C1 segment of cervical spinal cord (tissue), 14 donors: ENCODE data around the gene ATG2B.
A peak's percentile ranks its signal among the peaks of the same experiment; 100 is the strongest.
"Not testable (repeated sequence)": the region's sequence is repeated elsewhere in the genome, so short reads cannot be mapped to it uniquely, and the experiment has no call there.

Experiments
- DNase-seq, 14 donors: peaks; one replicate each; lab custom pipeline; 2025; lab: John Stamatoyannopoulos, UW

Gene ATG2B

GRCh38 chr14:96252323-96252998 is 110.7 kb downstream of the ATG2B start:
- no peak for DNase-seq

- no peak for DNase-seq
These were observed 111.4 kb downstream of the ATG2B start for GRCh38 chr14:96251656-96252155.

GRCh38 chr14:96250485-96250884 is 112.7 kb downstream of the ATG2B start:
- no peak for DNase-seq

GRCh38 chr14:96249029-96249428 is 114.1 kb downstream of the ATG2B start:
- DNase-seq: no peak

- no peak for DNase-seq
These were observed 116.1 kb downstream of the ATG2B start for GRCh38 chr14:96247031-96247430.

- no peak for DNase-seq
These were observed 116.6 kb downstream of the ATG2B start for GRCh38 chr14:96246539-96246847.

- DNase-seq: no peak
These were observed 117.2 kb downstream of the ATG2B start for GRCh38 chr14:96245710-96246538.

- not testable (repeated sequence) for DNase-seq
These were observed 118.1 kb downstream of the ATG2B start for GRCh38 chr14:96245074-96245473.

GRCh38 chr14:96243785-96244184 is 119.4 kb downstream of the ATG2B start:
- no peak for DNase-seq

GRCh38 chr14:96242126-96242525 is 121.0 kb downstream of the ATG2B start:
- DNase-seq: no peak

GRCh38 chr14:96240641-96241040 is 122.5 kb downstream of the ATG2B start:
- DNase-seq: no peak

GRCh38 chr14:96239711-96240141 is 123.4 kb downstream of the ATG2B start:
- DNase-seq: no peak

- DNase-seq: no peak
These were observed 124.4 kb downstream of the ATG2B start for GRCh38 chr14:96238676-96239265.

- peak in 1 of 14 donors; percentile 48 for DNase-seq
These were observed 125.5 kb downstream of the ATG2B start for GRCh38 chr14:96237641-96238040.

GRCh38 chr14:96235426-96235825 is 127.7 kb downstream of the ATG2B start:
- no peak for DNase-seq

- no peak for DNase-seq
These were observed 129.5 kb downstream of the ATG2B start for GRCh38 chr14:96233661-96234060.

- no peak for DNase-seq
These were observed 130.6 kb downstream of the ATG2B start for GRCh38 chr14:96232506-96232905.

GRCh38 chr14:96231526-96232130 is 131.5 kb downstream of the ATG2B start:
- no peak for DNase-seq

GRCh38 chr14:96231056-96231455 is 132.1 kb downstream of the ATG2B start:
- DNase-seq: no peak

- no peak for DNase-seq
These were observed 133.8 kb downstream of the ATG2B start for GRCh38 chr14:96229315-96229714.
